KMS-11 (cell line): ENCODE results near the gene CFAP65.

Source experiments
- H2AFZ ChIP-seq: fragments of 200-600 bp; sonication (generic); 2 replicates; pipeline ENCODE4 v1.6.1; 2016; ENCODE audit warnings: antibody characterized with exemption, mixed run types, low read depth
- H3K27ac ChIP-seq: fragments of 200-600 bp; sonication (generic); 2 replicates; pipeline ENCODE4 v1.6.1; 2016; ENCODE audit warnings: mild to moderate bottlenecking, mixed run types
- H3K27me3 ChIP-seq: fragments of 200-600 bp; sonication (generic); 2 replicates; pipeline ENCODE4 v1.6.1; 2017; ENCODE audit warnings: mild to moderate bottlenecking, low read depth, mixed run types, moderate library complexity; ENCODE audit not compliant: insufficient read depth
- H3K36me3 ChIP-seq: fragments of 200-600 bp; sonication (generic); 2 replicates; pipeline ENCODE4 v1.6.1; 2017; ENCODE audit warnings: mild to moderate bottlenecking, mixed run types; ENCODE audit not compliant: insufficient read depth
- H3K4me1 ChIP-seq: fragments of 200-600 bp; sonication (generic); 2 replicates; pipeline ENCODE4 v1.6.1; 2016; ENCODE audit warnings: mild to moderate bottlenecking, low read depth, mixed run types; ENCODE audit not compliant: poor library complexity, severe bottlenecking
- H3K4me2 ChIP-seq: fragments of 200-600 bp; sonication (generic); 2 replicates; pipeline ENCODE4 v1.7.0; 2016; ENCODE audit warnings: mild to moderate bottlenecking, mixed run types
- H3K4me3 ChIP-seq: fragments of 200-600 bp; sonication (generic); IDR thresholded peaks from 2 replicates; pipeline ENCODE4 v1.6.1; 2017; ENCODE audit warnings: low read depth, low read length, mixed read lengths; ENCODE audit not compliant: insufficient read depth
- H3K79me2 ChIP-seq: fragments of 200-600 bp; sonication (generic); 2 replicates; pipeline ENCODE4 v1.6.1; 2016; ENCODE audit warnings: low read depth, mixed run types; ENCODE audit not compliant: insufficient read depth
- H3K9ac ChIP-seq: fragments of 200-600 bp; sonication (generic); 2 replicates; pipeline ENCODE4 v1.6.1; 2016; ENCODE audit warnings: mild to moderate bottlenecking, mixed run types
- H4K20me1 ChIP-seq: fragments of 200-600 bp; sonication (generic); 2 replicates; pipeline ENCODE4 v1.6.1; 2016; ENCODE audit warnings: mild to moderate bottlenecking, mixed run types; ENCODE audit not compliant: insufficient read depth
- CTCF ChIP-seq: fragments of 200-600 bp; sonication (generic); conservative IDR thresholded peaks from 2 replicates; pipeline ENCODE4 v1.6.1; 2017; ENCODE audit warnings: low read depth, mild to moderate bottlenecking, antibody characterized with exemption, low read length, moderate library complexity, mixed read lengths

The CFAP65 gene

GRCh38 chr2:218983263-218983933 lies 57.9 kb downstream of the CFAP65 start:
- no peaks in the 10 kb centered on the region for H3K36me3 ChIP-seq
- no peak overlapping the region for H3K4me2 ChIP-seq
- H3K79me2 ChIP-seq = no peaks in the 10 kb centered on the region
- H3K27me3 ChIP-seq = peaks cover 68% of the 10 kb centered on the region
- H3K4me3 ChIP-seq = no peak overlapping the region
- no peak overlapping the region for H3K27ac ChIP-seq
- H2AFZ ChIP-seq = no peak overlapping the region
- no peaks in the 10 kb centered on the region for H4K20me1 ChIP-seq
- H3K4me1 ChIP-seq = peaks cover 7% of the 10 kb centered on the region
- TF ChIP-seq CTCF = no peak
- no peak overlapping the region for H3K9ac ChIP-seq

- Histone ChIP-seq H3K4me3 (no peak overlapping the region), H3K9ac (no peak overlapping the region), H3K4me1 (peaks cover 7% of the 10 kb centered on the region), H3K36me3 (no peaks in the 10 kb centered on the region), H3K27me3 (peaks cover 63% of the 10 kb centered on the region), H3K4me2 (no peak overlapping the region), H3K79me2 (no peaks in the 10 kb centered on the region), H3K27ac (no peak overlapping the region), H4K20me1 (no peaks in the 10 kb centered on the region), H2AFZ (no peak overlapping the region)
- TF ChIP-seq CTCF = no peak
These were observed 58.6 kb downstream of the CFAP65 start for GRCh38 chr2:218982586-218983262.

GRCh38 chr2:218981881-218982585 lies 59.3 kb downstream of the CFAP65 start:
- peaks cover 7% of the 10 kb centered on the region for H3K4me1 ChIP-seq
- no peak overlapping the region for H3K4me3 ChIP-seq
- no peak overlapping the region for H3K27ac ChIP-seq
- no peak overlapping the region for H2AFZ ChIP-seq
- TF ChIP-seq CTCF = no peak
- H3K36me3 ChIP-seq = no peaks in the 10 kb centered on the region
- no peaks in the 10 kb centered on the region for H3K79me2 ChIP-seq
- no peaks in the 10 kb centered on the region for H4K20me1 ChIP-seq
- H3K4me2 ChIP-seq = no peak overlapping the region
- no peak overlapping the region for H3K9ac ChIP-seq
- H3K27me3 ChIP-seq = peaks cover 57% of the 10 kb centered on the region

- H3K27ac ChIP-seq = no peak overlapping the region
- H2AFZ ChIP-seq = no peak overlapping the region
- H3K27me3 ChIP-seq = peaks cover 51% of the 10 kb centered on the region
- no peak overlapping the region for H3K4me3 ChIP-seq
- H3K36me3 ChIP-seq = no peaks in the 10 kb centered on the region
- peak overlapping the region; percentile 17; the same call in 1 of the 2 replicates for H3K4me2 ChIP-seq
- H3K79me2 ChIP-seq = no peaks in the 10 kb centered on the region
- H3K9ac ChIP-seq = no peak overlapping the region
- no peak for TF ChIP-seq CTCF
- no peaks in the 10 kb centered on the region for H4K20me1 ChIP-seq
- H3K4me1 ChIP-seq = peaks cover 7% of the 10 kb centered on the region
These were observed 59.9 kb downstream of the CFAP65 start for GRCh38 chr2:218981390-218981880.
